Natural killer cell (primary cell): ENCODE data around the gene PPY. TPM values are rescaled to one million over a fixed set of nuclear protein-coding genes. Genes with fewer than 3 reads are reported as not detected.

Experiments
- ATAC-seq, 3 donors: fragments of 150-1000 bp in 2 of 3; fragments of 200-7000 bp in 1 of 3; cut with Tn5 transposase; 1 replicate in 1 of 3; 2 replicates in 2 of 3; pipeline ENCODE4 v1.10.0; 2021; ENCODE audit warnings: mild to moderate bottlenecking in 2 of 3, moderate library complexity in 2 of 3
- DNase-seq, 2 donors: peaks; one replicate each; pipeline versions ENCODE4 v3.0.0 to v3.0.0-alpha.2; 2013 to 2021; ENCODE audit warnings: mixed read lengths in 1 of 2
- H3K27ac ChIP-seq: one replicate; pipeline ENCODE4 v1.5.1; 2013; ENCODE audit warnings: mild to moderate bottlenecking, low read length
- H3K27me3 ChIP-seq: one replicate; pipeline ENCODE4 v1.6.1; 2013; ENCODE audit warnings: low read length; ENCODE audit not compliant: control insufficient read depth, insufficient read depth
- H3K36me3 ChIP-seq: one replicate; pipeline ENCODE4 v1.6.1; 2013; ENCODE audit warnings: low read length; ENCODE audit not compliant: control insufficient read depth, insufficient read depth
- H3K4me1 ChIP-seq: one replicate; pipeline ENCODE4 v1.6.1; 2013; ENCODE audit warnings: low read length; ENCODE audit not compliant: control insufficient read depth, insufficient read depth
- H3K4me3 ChIP-seq: one replicate; pipeline ENCODE4 v1.5.1; 2013; ENCODE audit warnings: low read length
- H3K9me3 ChIP-seq: one replicate; pipeline ENCODE4 v1.6.1; 2013; ENCODE audit warnings: low read length; ENCODE audit not compliant: control insufficient read depth, insufficient read depth
- H3K27ac Mint-ChIP-seq, 2 donors: one replicate each; pipeline ENCODE4 v1.8.0; 2022; ENCODE audit warnings: mild to moderate bottlenecking in 2 of 2, mixed read lengths in 2 of 2, moderate library complexity in 1 of 2
- H3K27me3 Mint-ChIP-seq, 2 donors: one replicate each; pipeline ENCODE4 v1.8.0; 2022; ENCODE audit warnings: low read depth in 2 of 2, mixed read lengths in 2 of 2
- H3K36me3 Mint-ChIP-seq: one replicate; pipeline ENCODE4 v1.8.0; 2022; ENCODE audit warnings: mixed read lengths
- H3K4me1 Mint-ChIP-seq, 2 donors: one replicate each; pipeline ENCODE4 v1.8.0; 2022; ENCODE audit warnings: mixed read lengths in 2 of 2
- H3K4me3 Mint-ChIP-seq: one replicate; pipeline ENCODE4 v1.8.0; 2022; ENCODE audit warnings: mild to moderate bottlenecking, moderate library complexity, mixed read lengths
- H3K9me3 Mint-ChIP-seq, 2 donors: one replicate each; pipeline ENCODE4 v1.8.0; 2022; ENCODE audit warnings: mixed read lengths in 2 of 2
- WGBS: methylation state at CpG from one replicate; pipeline ENCODE4 v1.1.7; 2013; ENCODE audit warnings: missing lambda C conversion rate; ENCODE audit not compliant: insufficient coverage; 5-methylcytosine and 5-hydroxymethylcytosine counted together
- intact Hi-C: fragments of 100-400 bp; cut with micrococcal nuclease; formaldehyde crosslinking; loops from one replicate; pipeline ENCODE4 v1.14.2; 2022
- total RNA-seq, 4 donors: library from RNA; stranded (reverse); fragments of 120-200 nt in 1 of 4; gene quantifications; one replicate each; pipeline versions ENCODE4 v1.2.3 to v1.2.4, GENCODE V29; 2013 to 2022
- TF ChIP-seq, protein P1 (sequence below): fragments of 200-600 bp; IDR thresholded peaks from one replicate; pipeline ENCODE4 v1.8.0; 2022; ENCODE audit warnings: antibody characterized with exemption

PPY gene
- total RNA-seq, 3 donors from 2014 or later (not counting 1 experiment from before 2014, with no cell fraction given): not detected

DNA sequence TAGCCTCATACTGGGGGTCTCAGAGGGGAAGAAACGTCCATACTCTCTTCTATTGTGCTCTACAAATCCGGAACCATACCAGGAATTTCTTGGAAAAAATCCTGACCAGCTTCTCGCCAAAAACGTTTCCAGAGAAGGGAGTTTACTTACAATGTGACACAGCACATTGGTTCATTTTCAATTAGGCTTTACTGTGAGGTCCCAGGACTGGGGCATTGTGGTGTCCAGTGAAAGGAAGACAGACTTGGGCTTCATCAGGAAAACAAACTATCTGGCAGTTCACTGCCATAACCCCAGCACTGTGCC, 49.7 kb downstream of the PPY start:
- DNase-seq (no peak), ATAC-seq (no peak)
- Histone ChIP-seq H3K36me3 (no peaks in the 10 kb centered on the region), H3K27ac (no peak overlapping the region), H3K4me1 (no peaks in the 10 kb centered on the region), H3K9me3 (no peaks in the 10 kb centered on the region), H3K4me3 (no peak overlapping the region), H3K27me3 (no peaks in the 10 kb centered on the region)
- 74% methylated on average over 4 of the region's 4 CpGs for WGBS
- H3K4me1 Mint-ChIP-seq: no peaks in the 10 kb centered on the region
- H3K27ac Mint-ChIP-seq: no peak overlapping the region
- no peak overlapping the region for H3K4me3 Mint-ChIP-seq
- no peaks in the 10 kb centered on the region for H3K36me3 Mint-ChIP-seq
- TF ChIP-seq, protein P1, sequence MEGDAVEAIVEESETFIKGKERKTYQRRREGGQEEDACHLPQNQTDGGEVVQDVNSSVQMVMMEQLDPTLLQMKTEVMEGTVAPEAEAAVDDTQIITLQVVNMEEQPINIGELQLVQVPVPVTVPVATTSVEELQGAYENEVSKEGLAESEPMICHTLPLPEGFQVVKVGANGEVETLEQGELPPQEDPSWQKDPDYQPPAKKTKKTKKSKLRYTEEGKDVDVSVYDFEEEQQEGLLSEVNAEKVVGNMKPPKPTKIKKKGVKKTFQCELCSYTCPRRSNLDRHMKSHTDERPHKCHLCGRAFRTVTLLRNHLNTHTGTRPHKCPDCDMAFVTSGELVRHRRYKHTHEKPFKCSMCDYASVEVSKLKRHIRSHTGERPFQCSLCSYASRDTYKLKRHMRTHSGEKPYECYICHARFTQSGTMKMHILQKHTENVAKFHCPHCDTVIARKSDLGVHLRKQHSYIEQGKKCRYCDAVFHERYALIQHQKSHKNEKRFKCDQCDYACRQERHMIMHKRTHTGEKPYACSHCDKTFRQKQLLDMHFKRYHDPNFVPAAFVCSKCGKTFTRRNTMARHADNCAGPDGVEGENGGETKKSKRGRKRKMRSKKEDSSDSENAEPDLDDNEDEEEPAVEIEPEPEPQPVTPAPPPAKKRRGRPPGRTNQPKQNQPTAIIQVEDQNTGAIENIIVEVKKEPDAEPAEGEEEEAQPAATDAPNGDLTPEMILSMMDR: no peak
- H3K9me3 Mint-ChIP-seq: no peaks in the 10 kb centered on the region
- peaks cover 14 to 25% of the 10 kb centered on the region in 2 donors for H3K27me3 Mint-ChIP-seq
- intact Hi-C loops: no loop called here

DNA sequence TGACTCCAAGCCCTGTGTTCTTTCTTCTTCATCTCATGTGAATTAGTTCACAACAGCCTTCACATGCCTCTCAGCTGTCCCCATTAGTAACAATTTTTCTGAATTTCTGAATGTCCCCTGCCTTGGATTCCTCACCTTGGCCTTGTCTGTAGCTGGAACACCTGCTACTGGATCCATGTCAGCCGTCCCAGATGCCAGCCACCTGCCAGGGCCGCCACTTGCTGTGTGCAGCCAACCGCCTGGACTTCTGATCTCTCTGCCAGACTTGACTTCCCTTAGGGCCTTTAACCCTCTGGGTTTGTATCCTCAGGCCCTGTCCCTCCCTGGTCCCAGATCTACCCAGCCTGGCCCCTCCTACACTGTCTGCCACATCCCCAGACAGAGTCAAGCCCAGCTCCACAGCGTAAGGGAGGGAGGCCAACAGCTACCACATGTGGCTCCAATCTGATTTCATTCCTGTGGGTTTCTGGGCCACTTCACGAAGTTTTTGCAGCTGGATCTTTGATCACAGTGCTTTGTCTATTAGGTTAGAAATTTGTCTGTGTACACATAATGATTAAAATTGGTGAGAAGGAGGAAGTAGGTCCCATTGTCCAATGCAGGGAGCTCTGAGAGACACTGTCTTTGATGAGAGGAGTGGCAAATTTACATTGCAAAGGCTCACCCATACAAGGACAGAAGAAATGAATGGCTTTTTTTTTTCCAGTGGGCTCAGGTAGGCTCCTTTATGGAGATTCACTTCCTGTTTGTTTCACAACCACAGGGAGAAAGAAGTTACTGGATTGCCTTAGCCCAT, 50.2 kb downstream of the PPY start:
- Mint-ChIP-seq H3K36me3 (no peaks in the 10 kb centered on the region), H3K4me3 (no peak overlapping the region), H3K27me3 (peaks cover 8 to 20% of the 10 kb centered on the region in 2 donors), H3K9me3 (no peaks in the 10 kb centered on the region), H3K27ac (no peak overlapping the region), H3K4me1 (no peaks in the 10 kb centered on the region)
- H3K36me3 ChIP-seq: no peaks in the 10 kb centered on the region
- ATAC-seq (no peak), DNase-seq (no peak)
- WGBS: 86% methylated on average over 5 of the region's 5 CpGs
- no peaks in the 10 kb centered on the region for H3K9me3 ChIP-seq
- no peaks in the 10 kb centered on the region for H3K27me3 ChIP-seq
- intact Hi-C loops: no loop called here
- H3K4me1 ChIP-seq: no peaks in the 10 kb centered on the region
- TF ChIP-seq, protein P1: no peak
- no peak overlapping the region for H3K27ac ChIP-seq
- no peak overlapping the region for H3K4me3 ChIP-seq

Other genes starting within 250 kb of the PPY start
- gene SOST, start 183.7 kb downstream of the PPY start, total RNA-seq: not detected
- 10 to 100 TPM in 2 of 3 donors, 1 to 10 TPM in 1; 6.3 to 15.9 (median 12.9) TPM for gene DUSP3, start 163.5 kb downstream of the PPY start, total RNA-seq
- not detected for gene CFAP97D1, start 162.0 kb downstream of the PPY start, total RNA-seq
- not detected for gene MPP3, start 109.3 kb downstream of the PPY start, total RNA-seq
- gene CD300LG, start 95.3 kb downstream of the PPY start, total RNA-seq: not detected
- gene MPP2, start 34.9 kb downstream of the PPY start, total RNA-seq: 1 to 10 TPM in 1 of 3 donors, under 1 TPM in 2; 0.75 to 2.0 (median 0.85) TPM
- gene PYY, start 11.5 kb upstream of the PPY start, total RNA-seq: not detected
- gene NAGS, start 62.1 kb upstream of the PPY start, total RNA-seq: 1 to 10 TPM in 2 of 3 donors, under 1 TPM in 1; 0.92 to 1.7 (median 1.1) TPM
- 10 to 100 TPM; 11.3 to 13.9 (median 11.5) TPM for gene TMEM101, start 72.5 kb upstream of the PPY start, total RNA-seq
- gene LSM12, start 124.2 kb upstream of the PPY start, total RNA-seq: 10 to 100 TPM; 46.9 to 54.0 (median 51.8) TPM
- 10 to 100 TPM; 18.2 to 21.7 (median 20.6) TPM for gene G6PC3, start 128.3 kb upstream of the PPY start, total RNA-seq
- 100 to 1,000 TPM in 1 of 3 donors, 10 to 100 TPM in 2; 79.2 to 100 (median 91.9) TPM for gene HDAC5, start 181.2 kb upstream of the PPY start, total RNA-seq
- gene HROB, start 199.5 kb upstream of the PPY start, total RNA-seq: 1 to 10 TPM; 1.9 to 4.4 (median 2.4) TPM
- gene ASB16, start 228.2 kb upstream of the PPY start, total RNA-seq: not detected
- gene TMUB2, start 244.5 kb upstream of the PPY start, total RNA-seq: 10 to 100 TPM; 40.4 to 48.2 (median 41.0) TPM